ENCODE results near the gene GRAP.
"Not testable (repeated sequence)": the region's sequence is repeated elsewhere in the genome, so short reads cannot be mapped to it uniquely, and the experiment has no call there.

DNA sequence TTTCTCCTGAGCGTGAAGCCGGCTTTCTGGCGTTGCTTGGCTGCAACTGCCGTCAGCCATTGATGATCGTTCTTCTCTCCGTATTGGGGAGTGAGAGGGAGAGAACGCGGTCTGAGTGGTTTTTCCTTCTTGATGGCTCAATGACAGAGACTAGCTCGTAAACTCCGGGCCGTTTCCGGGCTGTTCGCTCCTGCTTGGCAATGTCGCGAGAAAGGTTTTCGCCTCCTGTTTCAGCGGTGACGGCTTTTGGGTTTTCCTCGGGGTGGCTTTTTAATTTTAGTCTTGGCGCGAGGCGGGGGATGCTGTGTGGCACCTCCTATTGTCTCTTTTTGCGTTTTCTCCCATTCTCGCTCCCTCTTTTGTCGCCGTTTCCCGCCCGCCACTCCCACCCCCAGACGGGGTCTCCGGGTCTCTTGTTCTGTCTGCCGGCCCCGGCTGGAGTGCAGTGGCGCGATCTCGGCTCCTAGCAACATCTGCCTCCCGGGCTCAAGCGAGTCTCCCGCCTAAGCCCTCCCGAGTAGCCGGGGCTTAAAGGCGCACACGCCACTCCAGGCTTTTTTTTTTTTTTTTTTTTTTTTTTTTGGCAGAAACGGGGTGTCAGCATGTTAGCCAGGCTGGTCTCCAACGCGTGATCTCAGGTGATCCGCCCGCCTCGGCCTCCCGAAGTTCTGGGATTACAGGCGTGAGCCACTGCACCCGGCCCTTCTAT, 15.4 kb upstream of the GRAP start:
- not testable (repeated sequence) for TF ChIP-seq POLR2A (IDR thresholded peaks at IDR 0.05; ENCODE audit: low read length); GATA1 (IDR thresholded peaks at IDR 0.05; ENCODE audit: low read depth, low read length)

Measured in erythroblast (primary cell).